ENCODE results near the gene CES3.
A peak's percentile ranks its signal among the peaks of the same experiment; 100 is the strongest.
"Not testable (repeated sequence)": the region's sequence is repeated elsewhere in the genome, so short reads cannot be mapped to it uniquely, and the experiment has no call there.

The CES3 gene

DNA sequence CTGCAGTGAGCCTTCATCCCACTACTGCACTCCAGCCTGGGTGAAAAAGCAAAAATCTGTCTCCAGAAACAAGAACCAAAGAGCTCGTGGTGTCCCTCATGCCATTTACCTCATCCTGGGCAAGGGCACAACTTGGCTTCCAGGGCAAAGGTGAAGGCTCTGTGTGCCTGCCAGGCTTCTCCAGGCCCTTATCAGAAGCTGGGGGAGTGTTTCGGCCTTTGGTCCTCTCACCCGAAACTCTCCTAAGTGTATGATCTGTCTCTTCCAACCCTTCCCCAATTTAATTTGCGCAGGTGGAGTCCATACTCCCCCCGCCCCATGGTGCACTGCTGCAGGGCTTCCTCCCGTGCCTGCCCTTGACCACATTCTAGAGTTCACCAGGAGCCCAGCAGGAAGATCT is 24.6 kb upstream of the CES3 start:
- H3K9ac ChIP-seq (ENCODE audit: low read length in 2 of 2): peak overlapping the region; percentile 21 to 91
- H3K9me3 ChIP-seq (ENCODE audit: control insufficient read depth in 2 of 2, low read length in 2 of 2): no peaks in the 10 kb centered on the region
- H3K4me3 ChIP-seq (ENCODE audit: low read length in 2 of 2): peak overlapping the region in 1 of 2 donors; percentile 100
- peaks cover 45% of the 10 kb centered on the region for H3K4me1 ChIP-seq (ENCODE audit: control insufficient read depth, insufficient read depth, low read length)
- H3K36me3 ChIP-seq (ENCODE audit: control insufficient read depth in 2 of 2, insufficient read depth in 2 of 2, low read length in 2 of 2): peaks cover 33 to 45% of the 10 kb centered on the region in 2 donors
- no peaks in the 10 kb centered on the region for H3K27me3 ChIP-seq (ENCODE audit: control insufficient read depth in 1 of 2, insufficient read depth in 2 of 2, low read length in 2 of 2)
- H3K27ac ChIP-seq (ENCODE audit: low read length): no peak overlapping the region

DNA sequence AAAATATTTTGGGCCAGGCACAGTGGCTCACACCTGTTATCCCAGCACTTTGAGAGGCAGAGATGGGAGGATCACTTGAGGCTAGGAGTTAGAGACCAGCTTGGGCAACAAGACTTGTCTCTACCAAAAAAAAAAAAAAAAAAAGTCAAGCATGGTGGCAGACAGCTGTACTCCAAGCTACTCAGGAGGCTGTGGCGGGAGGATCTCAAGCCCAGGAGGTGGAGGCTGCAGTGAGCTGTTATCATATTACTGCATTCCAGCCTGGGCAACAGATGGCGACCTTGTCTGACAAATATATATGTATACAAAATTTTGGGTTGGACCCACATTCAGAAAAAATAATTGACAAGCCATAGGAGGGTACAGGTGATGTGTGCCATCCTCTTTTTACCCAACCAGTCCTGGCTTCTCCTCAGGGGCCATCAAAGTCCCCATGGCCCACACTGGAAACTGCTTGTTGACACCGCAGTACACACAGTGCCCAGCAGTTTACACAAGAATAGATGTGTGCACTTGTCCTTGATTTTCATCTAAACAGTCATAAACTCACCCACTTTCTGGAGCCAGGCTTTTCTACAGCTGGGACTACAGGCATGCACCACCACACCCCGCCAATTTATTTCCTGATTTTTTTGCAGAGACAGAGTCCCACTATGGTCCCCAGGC is 24.0 kb upstream of the CES3 start:
- peaks cover 45% of the 10 kb centered on the region for H3K4me1 ChIP-seq (ENCODE audit: control insufficient read depth, insufficient read depth, low read length)
- H3K36me3 ChIP-seq (ENCODE audit: control insufficient read depth in 2 of 2, insufficient read depth in 2 of 2, low read length in 2 of 2): peaks cover 39 to 46% of the 10 kb centered on the region in 2 donors
- no peaks in the 10 kb centered on the region for H3K9me3 ChIP-seq (ENCODE audit: control insufficient read depth in 2 of 2, low read length in 2 of 2)
- no peak overlapping the region for H3K9ac ChIP-seq (ENCODE audit: low read length in 2 of 2)
- H3K4me3 ChIP-seq (ENCODE audit: low read length in 2 of 2): no peak overlapping the region
- H3K27ac ChIP-seq (ENCODE audit: low read length): no peak overlapping the region
- no peaks in the 10 kb centered on the region for H3K27me3 ChIP-seq (ENCODE audit: control insufficient read depth in 1 of 2, insufficient read depth in 2 of 2, low read length in 2 of 2)

DNA sequence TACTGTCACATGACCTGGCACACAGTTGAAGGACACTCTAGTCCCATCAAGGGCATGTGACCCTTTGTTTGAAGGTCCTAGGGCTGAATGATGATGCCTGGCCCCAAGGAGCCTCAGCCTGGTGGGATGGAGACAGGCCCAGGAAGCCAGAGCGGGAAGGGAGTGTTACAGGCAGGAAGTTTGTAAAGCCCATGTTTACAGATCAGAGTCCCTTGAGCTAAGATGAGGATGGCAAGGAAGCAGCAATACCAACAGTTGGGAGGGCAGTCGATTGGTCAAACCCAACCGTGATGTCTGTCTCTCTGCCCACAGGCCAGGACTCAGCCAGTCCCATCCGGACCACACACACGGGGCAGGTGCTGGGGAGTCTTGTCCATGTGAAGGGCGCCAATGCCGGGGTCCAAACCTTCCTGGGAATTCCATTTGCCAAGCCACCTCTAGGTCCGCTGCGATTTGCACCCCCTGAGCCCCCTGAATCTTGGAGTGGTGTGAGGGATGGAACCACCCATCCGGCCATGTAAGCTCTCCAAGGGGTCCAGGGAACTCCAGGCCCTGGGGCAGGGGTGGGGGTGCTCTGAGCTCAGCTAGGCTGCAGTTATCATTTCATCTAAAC is 23.2 kb upstream of the CES3 start:
- Histone ChIP-seq H3K4me1 (ENCODE audit: control insufficient read depth, insufficient read depth, low read length) (peaks cover 39% of the 10 kb centered on the region), H3K9me3 (ENCODE audit: control insufficient read depth in 2 of 2, low read length in 2 of 2) (no peaks in the 10 kb centered on the region), H3K4me3 (ENCODE audit: low read length in 2 of 2) (no peak overlapping the region), H3K27ac (ENCODE audit: low read length) (no peak overlapping the region), H3K9ac (ENCODE audit: low read length in 2 of 2) (no peak overlapping the region), H3K36me3 (ENCODE audit: control insufficient read depth in 2 of 2, insufficient read depth in 2 of 2, low read length in 2 of 2) (peaks cover 47 to 48% of the 10 kb centered on the region in 2 donors), H3K27me3 (ENCODE audit: control insufficient read depth in 1 of 2, insufficient read depth in 2 of 2, low read length in 2 of 2) (no peaks in the 10 kb centered on the region)

GRCh38 chr16:66939366-66939765 is 21.7 kb upstream of the CES3 start:
- no peak overlapping the region for H3K27ac ChIP-seq (ENCODE audit: low read length)
- no peaks in the 10 kb centered on the region for H3K27me3 ChIP-seq (ENCODE audit: control insufficient read depth in 1 of 2, insufficient read depth in 2 of 2, low read length in 2 of 2)
- H3K4me1 ChIP-seq (ENCODE audit: control insufficient read depth, insufficient read depth, low read length): peaks cover 30% of the 10 kb centered on the region
- H3K9me3 ChIP-seq (ENCODE audit: control insufficient read depth in 2 of 2, low read length in 2 of 2): no peaks in the 10 kb centered on the region
- no peak overlapping the region for H3K4me3 ChIP-seq (ENCODE audit: low read length in 2 of 2)
- H3K36me3 ChIP-seq (ENCODE audit: control insufficient read depth in 2 of 2, insufficient read depth in 2 of 2, low read length in 2 of 2): peaks cover 54 to 55% of the 10 kb centered on the region in 2 donors
- H3K9ac ChIP-seq (ENCODE audit: low read length in 2 of 2): no peak overlapping the region

DNA sequence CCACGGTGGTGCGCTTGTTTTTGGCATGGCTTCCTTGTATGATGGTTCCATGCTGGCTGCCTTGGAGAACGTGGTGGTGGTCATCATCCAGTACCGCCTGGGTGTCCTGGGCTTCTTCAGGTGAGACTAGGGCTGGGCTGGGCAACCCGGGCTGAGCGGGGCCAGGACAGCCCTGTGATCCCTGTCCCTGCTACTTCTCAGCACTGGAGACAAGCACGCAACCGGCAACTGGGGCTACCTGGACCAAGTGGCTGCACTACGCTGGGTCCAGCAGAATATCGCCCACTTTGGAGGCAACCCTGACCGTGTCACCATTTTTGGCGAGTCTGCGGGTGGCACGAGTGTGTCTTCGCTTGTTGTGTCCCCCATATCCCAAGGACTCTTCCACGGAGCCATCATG is 20.8 kb upstream of the CES3 start:
- peaks cover 27% of the 10 kb centered on the region for H3K4me1 ChIP-seq (ENCODE audit: control insufficient read depth, insufficient read depth, low read length)
- H3K4me3 ChIP-seq (ENCODE audit: low read length in 2 of 2): no peak overlapping the region
- H3K9ac ChIP-seq (ENCODE audit: low read length in 2 of 2): no peak overlapping the region
- no peak overlapping the region for H3K27ac ChIP-seq (ENCODE audit: low read length)
- no peaks in the 10 kb centered on the region for H3K9me3 ChIP-seq (ENCODE audit: control insufficient read depth in 2 of 2, low read length in 2 of 2)
- peaks cover 54 to 55% of the 10 kb centered on the region in 2 donors for H3K36me3 ChIP-seq (ENCODE audit: control insufficient read depth in 2 of 2, insufficient read depth in 2 of 2, low read length in 2 of 2)
- H3K27me3 ChIP-seq (ENCODE audit: control insufficient read depth in 1 of 2, insufficient read depth in 2 of 2, low read length in 2 of 2): no peaks in the 10 kb centered on the region

DNA sequence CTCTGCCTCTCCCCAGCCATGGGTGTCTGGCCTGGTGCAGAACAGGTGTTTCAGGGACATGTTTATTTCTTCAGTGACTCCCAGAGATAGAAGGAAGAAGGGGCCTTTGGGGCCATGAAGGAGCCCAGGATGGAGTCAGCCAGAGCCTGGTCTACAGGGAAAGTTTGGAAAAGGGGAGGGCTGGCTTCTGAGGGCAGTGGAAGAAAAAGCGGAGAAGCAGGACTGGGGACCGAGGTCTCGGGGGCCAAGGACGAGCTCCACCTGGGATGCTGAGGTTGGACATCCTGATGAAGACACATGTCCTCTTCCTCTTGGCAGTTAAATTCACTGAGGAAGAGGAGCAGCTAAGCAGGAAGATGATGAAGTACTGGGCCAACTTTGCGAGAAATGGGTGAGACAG is 18.1 kb upstream of the CES3 start:
- H3K4me1 ChIP-seq (ENCODE audit: control insufficient read depth, insufficient read depth, low read length): peaks cover 5% of the 10 kb centered on the region
- H3K27me3 ChIP-seq (ENCODE audit: control insufficient read depth in 1 of 2, insufficient read depth in 2 of 2, low read length in 2 of 2): no peaks in the 10 kb centered on the region
- H3K27ac ChIP-seq (ENCODE audit: low read length): no peak overlapping the region
- no peaks in the 10 kb centered on the region for H3K9me3 ChIP-seq (ENCODE audit: control insufficient read depth in 2 of 2, low read length in 2 of 2)
- H3K4me3 ChIP-seq (ENCODE audit: low read length in 2 of 2): no peak overlapping the region
- no peak overlapping the region for H3K9ac ChIP-seq (ENCODE audit: low read length in 2 of 2)
- H3K36me3 ChIP-seq (ENCODE audit: control insufficient read depth in 2 of 2, insufficient read depth in 2 of 2, low read length in 2 of 2): peaks cover 46 to 50% of the 10 kb centered on the region in 2 donors

- H3K27me3 ChIP-seq (ENCODE audit: control insufficient read depth in 1 of 2, insufficient read depth in 2 of 2, low read length in 2 of 2): no peaks in the 10 kb centered on the region
- H3K9me3 ChIP-seq (ENCODE audit: control insufficient read depth in 2 of 2, low read length in 2 of 2): no peaks in the 10 kb centered on the region
- H3K4me1 ChIP-seq (ENCODE audit: control insufficient read depth, insufficient read depth, low read length): peaks cover 9% of the 10 kb centered on the region
- H3K36me3 ChIP-seq (ENCODE audit: control insufficient read depth in 2 of 2, insufficient read depth in 2 of 2, low read length in 2 of 2): peaks cover 43 to 46% of the 10 kb centered on the region in 2 donors
- H3K27ac ChIP-seq (ENCODE audit: low read length): no peak overlapping the region
- no peak overlapping the region for H3K9ac ChIP-seq (ENCODE audit: low read length in 2 of 2)
- no peak overlapping the region for H3K4me3 ChIP-seq (ENCODE audit: low read length in 2 of 2)
Observed at GRCh38 chr16:66943426-66944053, 17.5 kb upstream of the CES3 start.

DNA sequence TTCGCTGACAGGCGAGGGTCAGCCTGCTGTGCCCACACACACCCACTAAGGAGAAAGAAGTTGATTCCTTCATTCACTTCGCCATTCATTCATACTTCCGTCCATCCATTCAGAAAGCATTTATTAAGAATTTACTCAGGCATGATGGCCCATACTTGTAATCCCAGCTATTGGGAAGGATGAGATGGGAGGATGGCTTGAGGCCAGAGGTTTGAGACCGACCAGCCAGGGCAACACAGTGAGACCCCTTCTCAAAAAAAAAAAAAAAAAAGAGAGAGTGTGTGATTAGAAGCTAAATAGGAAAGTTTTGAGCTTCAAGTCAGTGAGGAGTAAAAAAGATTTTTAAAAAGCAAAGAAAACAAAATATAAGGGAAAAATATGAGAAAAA is 17.0 kb upstream of the CES3 start:
- H3K4me1 ChIP-seq (ENCODE audit: control insufficient read depth, insufficient read depth, low read length): peaks cover 14% of the 10 kb centered on the region
- H3K4me3 ChIP-seq (ENCODE audit: low read length in 2 of 2): no peak overlapping the region
- no peaks in the 10 kb centered on the region for H3K27me3 ChIP-seq (ENCODE audit: control insufficient read depth in 1 of 2, insufficient read depth in 2 of 2, low read length in 2 of 2)
- no peak overlapping the region for H3K27ac ChIP-seq (ENCODE audit: low read length)
- no peak overlapping the region for H3K9ac ChIP-seq (ENCODE audit: low read length in 2 of 2)
- peaks cover 37 to 42% of the 10 kb centered on the region in 2 donors for H3K36me3 ChIP-seq (ENCODE audit: control insufficient read depth in 2 of 2, insufficient read depth in 2 of 2, low read length in 2 of 2)
- no peaks in the 10 kb centered on the region for H3K9me3 ChIP-seq (ENCODE audit: control insufficient read depth in 2 of 2, low read length in 2 of 2)

DNA sequence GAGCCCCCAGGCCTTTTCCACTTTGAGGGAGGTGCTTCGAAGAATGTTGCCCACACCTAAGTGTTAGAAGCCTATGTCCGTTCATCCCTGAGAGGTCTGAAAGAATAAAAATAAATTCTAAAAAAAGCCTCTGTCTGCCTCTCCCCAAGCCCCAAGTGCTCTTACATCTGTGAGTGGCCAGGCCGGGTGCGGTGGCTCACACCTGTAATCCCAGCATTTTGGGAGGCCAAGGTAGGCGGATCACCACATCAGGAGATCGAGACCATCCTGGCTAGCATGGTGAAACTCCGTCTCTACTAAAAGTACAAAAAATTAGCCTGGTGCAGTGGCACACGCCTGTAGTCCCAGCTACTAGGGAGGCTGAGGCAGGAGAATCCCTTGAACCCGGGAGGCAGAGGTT is 16.1 kb upstream of the CES3 start:
- Histone ChIP-seq H3K4me1 (ENCODE audit: control insufficient read depth, insufficient read depth, low read length) (peaks cover 15% of the 10 kb centered on the region), H3K36me3 (ENCODE audit: control insufficient read depth in 2 of 2, insufficient read depth in 2 of 2, low read length in 2 of 2) (peaks cover 33 to 34% of the 10 kb centered on the region in 2 donors)
- not testable (repeated sequence) for H3K9ac ChIP-seq (ENCODE audit: low read length in 2 of 2); H3K9me3 ChIP-seq (ENCODE audit: control insufficient read depth in 2 of 2, low read length in 2 of 2); H3K4me3 ChIP-seq (ENCODE audit: low read length in 2 of 2); H3K27me3 ChIP-seq (ENCODE audit: control insufficient read depth in 1 of 2, insufficient read depth in 2 of 2, low read length in 2 of 2); H3K27ac ChIP-seq (ENCODE audit: low read length)

GRCh38 chr16:66945939-66946338 is 15.1 kb upstream of the CES3 start:
- peaks cover 0 to 3% of the 10 kb centered on the region in 2 donors for H3K27me3 ChIP-seq (ENCODE audit: control insufficient read depth in 1 of 2, insufficient read depth in 2 of 2, low read length in 2 of 2)
- peaks cover 15% of the 10 kb centered on the region for H3K4me1 ChIP-seq (ENCODE audit: control insufficient read depth, insufficient read depth, low read length)
- H3K27ac ChIP-seq (ENCODE audit: low read length): no peak overlapping the region
- no peaks in the 10 kb centered on the region for H3K9me3 ChIP-seq (ENCODE audit: control insufficient read depth in 2 of 2, low read length in 2 of 2)
- H3K9ac ChIP-seq (ENCODE audit: low read length in 2 of 2): no peak overlapping the region
- H3K36me3 ChIP-seq (ENCODE audit: control insufficient read depth in 2 of 2, insufficient read depth in 2 of 2, low read length in 2 of 2): peaks cover 25 to 26% of the 10 kb centered on the region in 2 donors
- no peak overlapping the region for H3K4me3 ChIP-seq (ENCODE audit: low read length in 2 of 2)

GRCh38 chr16:66946541-66946940 is 14.5 kb upstream of the CES3 start:
- H3K27ac ChIP-seq (ENCODE audit: low read length): no peak overlapping the region
- no peaks in the 10 kb centered on the region for H3K9me3 ChIP-seq (ENCODE audit: control insufficient read depth in 2 of 2, low read length in 2 of 2)
- H3K4me3 ChIP-seq (ENCODE audit: low read length in 2 of 2): no peak overlapping the region
- H3K36me3 ChIP-seq (ENCODE audit: control insufficient read depth in 2 of 2, insufficient read depth in 2 of 2, low read length in 2 of 2): peaks cover 19 to 20% of the 10 kb centered on the region in 2 donors
- H3K9ac ChIP-seq (ENCODE audit: low read length in 2 of 2): no peak overlapping the region
- peaks cover 0 to 3% of the 10 kb centered on the region in 2 donors for H3K27me3 ChIP-seq (ENCODE audit: control insufficient read depth in 1 of 2, insufficient read depth in 2 of 2, low read length in 2 of 2)
- peaks cover 15% of the 10 kb centered on the region for H3K4me1 ChIP-seq (ENCODE audit: control insufficient read depth, insufficient read depth, low read length)
